ENCODE measurements around the gene ORM1. TPM values are rescaled to one million over a fixed set of nuclear protein-coding genes. Genes with fewer than 3 reads are reported as not detected.
A peak's percentile ranks its signal among the peaks of the same experiment; 100 is the strongest.

ORM1 gene
- total RNA-seq, 1 donor from 2014 or later: not detected

DNA sequence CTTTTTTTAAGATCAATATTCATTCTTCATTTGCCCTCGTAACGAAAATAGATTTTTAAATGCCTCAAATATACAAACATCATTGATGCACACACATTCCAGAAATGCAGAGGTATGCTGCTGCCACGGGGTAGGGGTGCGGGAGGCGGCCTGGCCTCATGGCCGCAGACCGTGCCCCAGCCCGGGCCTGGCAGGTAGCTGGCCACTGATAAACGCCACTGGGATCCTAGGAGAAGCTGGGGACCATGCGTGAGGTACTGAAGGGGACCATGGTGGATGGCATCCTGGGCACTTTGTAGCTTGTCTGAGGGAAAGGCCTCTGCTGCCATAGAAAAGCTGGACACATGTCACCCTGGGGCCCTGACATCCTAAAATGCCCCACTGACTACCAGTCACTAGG, 13.3 kb downstream of the ORM1 start:
- Mint-ChIP-seq H3K27me3 (ENCODE audit: unreplicated experiment) (no peaks in the 10 kb centered on the region), H3K9me3 (ENCODE audit: unreplicated experiment) (no peaks in the 10 kb centered on the region), H3K4me1 (ENCODE audit: low read depth, unreplicated experiment) (no peaks in the 10 kb centered on the region), H3K36me3 (ENCODE audit: unreplicated experiment) (no peaks in the 10 kb centered on the region), H3K4me3 (ENCODE audit: unreplicated experiment) (no peak overlapping the region), H3K27ac (ENCODE audit: unreplicated experiment) (no peak overlapping the region)
- TF ChIP-seq, protein P1, sequence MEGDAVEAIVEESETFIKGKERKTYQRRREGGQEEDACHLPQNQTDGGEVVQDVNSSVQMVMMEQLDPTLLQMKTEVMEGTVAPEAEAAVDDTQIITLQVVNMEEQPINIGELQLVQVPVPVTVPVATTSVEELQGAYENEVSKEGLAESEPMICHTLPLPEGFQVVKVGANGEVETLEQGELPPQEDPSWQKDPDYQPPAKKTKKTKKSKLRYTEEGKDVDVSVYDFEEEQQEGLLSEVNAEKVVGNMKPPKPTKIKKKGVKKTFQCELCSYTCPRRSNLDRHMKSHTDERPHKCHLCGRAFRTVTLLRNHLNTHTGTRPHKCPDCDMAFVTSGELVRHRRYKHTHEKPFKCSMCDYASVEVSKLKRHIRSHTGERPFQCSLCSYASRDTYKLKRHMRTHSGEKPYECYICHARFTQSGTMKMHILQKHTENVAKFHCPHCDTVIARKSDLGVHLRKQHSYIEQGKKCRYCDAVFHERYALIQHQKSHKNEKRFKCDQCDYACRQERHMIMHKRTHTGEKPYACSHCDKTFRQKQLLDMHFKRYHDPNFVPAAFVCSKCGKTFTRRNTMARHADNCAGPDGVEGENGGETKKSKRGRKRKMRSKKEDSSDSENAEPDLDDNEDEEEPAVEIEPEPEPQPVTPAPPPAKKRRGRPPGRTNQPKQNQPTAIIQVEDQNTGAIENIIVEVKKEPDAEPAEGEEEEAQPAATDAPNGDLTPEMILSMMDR (IDR thresholded peaks at IDR 0.05; ENCODE audit: partially characterized antibody, unreplicated experiment): no peak
- DNase-seq: no peak

DNA sequence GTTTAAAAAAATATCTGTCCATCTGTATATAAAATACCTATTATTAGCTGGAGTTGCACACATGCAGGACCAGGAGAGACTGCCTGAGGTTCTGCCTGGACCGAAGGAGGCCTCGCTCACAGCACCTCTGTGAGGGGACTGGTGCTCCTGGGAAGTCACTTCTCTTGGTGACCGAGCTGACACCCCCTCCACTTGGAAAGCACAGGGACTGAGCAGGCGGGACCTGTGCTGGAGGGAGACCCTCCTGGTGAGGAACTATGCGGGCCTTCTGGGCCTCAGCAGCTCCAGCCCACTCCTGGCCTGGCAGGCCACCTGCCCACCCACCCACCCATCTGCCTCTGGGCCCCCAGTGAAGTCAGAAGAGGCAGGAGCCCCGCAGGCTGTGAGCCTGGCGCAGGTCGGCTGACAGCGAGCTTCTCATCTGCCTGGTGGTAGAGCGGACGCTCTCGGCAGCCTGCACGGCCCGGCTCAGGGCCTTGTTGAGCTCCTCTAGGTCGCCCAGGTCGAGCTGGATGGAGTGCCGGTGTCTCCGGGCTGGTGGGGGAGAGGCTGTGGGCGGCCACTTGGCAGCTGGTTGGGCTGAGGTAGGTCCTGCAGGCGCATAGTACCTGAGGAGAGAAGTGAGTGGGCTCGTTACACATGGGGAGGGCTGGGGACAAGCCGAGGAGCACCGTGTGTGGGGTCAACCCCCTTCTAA, 13.9 kb downstream of the ORM1 start:
- no peak for DNase-seq
- Mint-ChIP-seq H3K9me3 (ENCODE audit: unreplicated experiment) (peaks cover 2% of the 10 kb centered on the region), H3K36me3 (ENCODE audit: unreplicated experiment) (no peaks in the 10 kb centered on the region), H3K4me3 (ENCODE audit: unreplicated experiment) (no peak overlapping the region), H3K27ac (ENCODE audit: unreplicated experiment) (no peak overlapping the region), H3K4me1 (ENCODE audit: low read depth, unreplicated experiment) (no peaks in the 10 kb centered on the region), H3K27me3 (ENCODE audit: unreplicated experiment) (no peaks in the 10 kb centered on the region)
- TF ChIP-seq, protein P1 (IDR thresholded peaks at IDR 0.05; ENCODE audit: partially characterized antibody, unreplicated experiment): no peak

DNA sequence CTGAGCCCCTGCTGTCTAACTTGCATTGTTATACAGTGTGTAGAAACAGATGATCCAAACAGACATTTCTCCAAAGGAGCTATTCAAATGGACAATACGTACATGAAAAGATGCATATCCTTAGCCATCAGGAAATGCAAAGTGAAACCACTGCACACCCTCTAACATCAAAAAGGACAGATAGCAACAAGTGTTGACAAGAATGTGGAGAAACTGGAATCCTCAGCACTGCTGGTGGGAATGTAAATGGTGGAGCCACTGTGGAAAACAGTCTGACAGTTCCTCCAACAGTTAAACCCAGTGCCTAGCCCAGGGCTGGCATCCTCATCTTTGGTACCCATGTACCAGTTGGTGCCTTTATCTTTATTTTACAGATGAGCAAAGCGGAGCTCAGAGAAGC, 15.3 kb downstream of the ORM1 start:
- TF ChIP-seq, protein P1 (IDR thresholded peaks at IDR 0.05; ENCODE audit: partially characterized antibody, unreplicated experiment): no peak
- Mint-ChIP-seq H3K27ac (ENCODE audit: unreplicated experiment) (no peak overlapping the region), H3K4me3 (ENCODE audit: unreplicated experiment) (no peak overlapping the region), H3K27me3 (ENCODE audit: unreplicated experiment) (no peaks in the 10 kb centered on the region), H3K9me3 (ENCODE audit: unreplicated experiment) (peaks cover 2% of the 10 kb centered on the region), H3K36me3 (ENCODE audit: unreplicated experiment) (no peaks in the 10 kb centered on the region), H3K4me1 (ENCODE audit: low read depth, unreplicated experiment) (no peaks in the 10 kb centered on the region)
- DNase-seq: no peak

DNA sequence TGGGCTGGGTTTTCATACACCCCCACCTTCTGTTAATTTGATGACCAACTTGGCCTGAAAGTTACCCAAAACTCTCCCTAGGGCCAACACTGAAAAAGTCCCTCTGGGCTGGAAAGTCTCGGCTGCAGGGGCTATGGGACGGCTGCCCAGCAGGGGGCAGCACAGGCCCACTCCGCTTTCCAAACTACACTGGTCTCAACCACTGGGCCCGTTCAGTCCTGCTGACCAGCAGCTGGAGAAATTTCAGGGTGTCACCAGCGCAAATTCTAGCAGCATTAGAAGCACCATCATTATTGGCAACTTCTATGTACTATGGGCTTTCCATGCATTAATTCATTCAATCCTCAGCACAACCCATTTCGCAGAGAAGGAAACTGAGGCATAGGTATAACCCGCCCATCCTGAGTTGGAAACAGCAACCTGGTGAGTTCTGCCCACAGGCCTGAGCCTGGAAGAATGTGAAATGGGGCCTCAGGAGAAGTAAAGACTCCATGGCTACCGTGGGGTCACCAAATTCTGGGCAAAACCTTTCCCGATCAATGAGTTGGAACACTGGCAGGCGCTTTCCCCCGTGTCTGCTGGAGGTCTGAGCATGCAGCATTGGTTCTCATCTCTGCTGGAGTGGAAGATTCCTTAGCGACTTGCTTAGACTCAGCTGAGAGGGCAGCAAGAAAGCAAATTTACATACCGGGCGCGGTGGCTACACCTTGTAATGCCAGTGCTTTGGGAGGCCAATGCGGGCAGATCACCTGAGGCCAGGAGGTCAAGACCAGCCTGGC, 16.4 kb downstream of the ORM1 start:
- H3K4me1 Mint-ChIP-seq (ENCODE audit: low read depth, unreplicated experiment): no peaks in the 10 kb centered on the region
- peak; percentile 70 for DNase-seq
- no peaks in the 10 kb centered on the region for H3K27me3 Mint-ChIP-seq (ENCODE audit: unreplicated experiment)
- H3K27ac Mint-ChIP-seq (ENCODE audit: unreplicated experiment): no peak overlapping the region
- H3K4me3 Mint-ChIP-seq (ENCODE audit: unreplicated experiment): no peak overlapping the region
- H3K9me3 Mint-ChIP-seq (ENCODE audit: unreplicated experiment): peaks cover 2% of the 10 kb centered on the region
- H3K36me3 Mint-ChIP-seq (ENCODE audit: unreplicated experiment): no peaks in the 10 kb centered on the region
- TF ChIP-seq, protein P1 (IDR thresholded peaks at IDR 0.05; ENCODE audit: partially characterized antibody, unreplicated experiment): peak; percentile 94
